ENCODE results near the gene ECPAS. TPM values are rescaled to one million over a fixed set of nuclear protein-coding genes. Genes with fewer than 3 reads are reported as not detected.

The ECPAS gene
- total RNA-seq, 3 donors from 2014 or later (not counting 1 experiment from before 2014, with no cell fraction given): 58.0 to 73.6 (median 70.7) TPM

DNA sequence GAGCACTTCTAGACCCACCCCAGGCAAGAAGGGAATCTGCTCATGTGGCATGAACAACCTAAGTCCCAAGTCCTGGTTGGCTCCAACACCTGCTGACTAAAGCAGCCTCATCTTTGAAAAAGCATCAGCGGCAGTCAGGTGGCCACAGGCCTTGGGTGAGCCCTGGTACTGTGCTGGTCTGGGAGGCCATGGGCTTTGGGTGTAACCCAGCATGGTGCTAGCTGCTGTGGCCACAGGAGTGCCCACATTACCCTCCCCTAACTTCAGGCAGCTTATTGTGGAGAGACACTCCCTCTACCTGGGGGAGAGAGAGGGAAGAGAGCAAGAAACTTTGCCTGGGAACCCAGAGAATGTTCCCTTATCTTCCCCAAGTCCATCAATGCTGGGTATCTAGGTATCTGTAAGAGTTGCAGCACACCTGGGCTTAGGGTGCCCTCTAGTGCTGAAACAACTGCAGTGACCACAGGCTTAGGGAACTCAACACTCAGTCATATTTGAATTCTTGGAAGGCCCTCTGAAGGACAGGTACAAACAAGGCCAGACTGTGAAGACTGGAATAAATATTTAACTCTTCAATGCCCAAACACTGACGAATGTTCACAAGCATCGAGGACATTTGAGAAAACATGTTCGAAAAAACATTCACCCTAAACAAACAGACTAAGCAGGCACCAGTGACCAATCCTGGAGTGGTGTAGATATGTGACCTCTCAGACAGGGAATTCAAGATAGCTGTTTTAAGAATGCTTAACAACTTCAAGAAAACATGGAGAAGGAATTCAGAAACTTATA, 84.2 kb downstream of the ECPAS start:
- 100% methylated on average over 4 of the region's 4 CpGs for WGBS (ENCODE audit: insufficient coverage)
- Mint-ChIP-seq H3K4me3 (no peak overlapping the region), H3K9me3 (peaks cover 6 to 11% of the 10 kb centered on the region in 2 donors), H3K4me1 (peaks cover 0 to 9% of the 10 kb centered on the region in 2 donors), H3K36me3 (peaks cover 42% of the 10 kb centered on the region), H3K27me3 (ENCODE audit: low read depth in 2 of 2) (no peaks in the 10 kb centered on the region), H3K27ac (no peak overlapping the region)
- intact Hi-C loops (cut with micrococcal nuclease): no loop called here
- Histone ChIP-seq H3K36me3 (ENCODE audit: control insufficient read depth, insufficient read depth, low read length) (peaks cover 42% of the 10 kb centered on the region), H3K4me1 (ENCODE audit: control insufficient read depth, insufficient read depth, low read length) (no peaks in the 10 kb centered on the region), H3K9me3 (ENCODE audit: control insufficient read depth, insufficient read depth, low read length) (peaks cover 9% of the 10 kb centered on the region), H3K4me3 (ENCODE audit: low read length) (no peak overlapping the region), H3K27ac (ENCODE audit: low read length) (no peak overlapping the region), H3K27me3 (ENCODE audit: control insufficient read depth, insufficient read depth, low read length) (no peaks in the 10 kb centered on the region)
- TF ChIP-seq, protein P1, sequence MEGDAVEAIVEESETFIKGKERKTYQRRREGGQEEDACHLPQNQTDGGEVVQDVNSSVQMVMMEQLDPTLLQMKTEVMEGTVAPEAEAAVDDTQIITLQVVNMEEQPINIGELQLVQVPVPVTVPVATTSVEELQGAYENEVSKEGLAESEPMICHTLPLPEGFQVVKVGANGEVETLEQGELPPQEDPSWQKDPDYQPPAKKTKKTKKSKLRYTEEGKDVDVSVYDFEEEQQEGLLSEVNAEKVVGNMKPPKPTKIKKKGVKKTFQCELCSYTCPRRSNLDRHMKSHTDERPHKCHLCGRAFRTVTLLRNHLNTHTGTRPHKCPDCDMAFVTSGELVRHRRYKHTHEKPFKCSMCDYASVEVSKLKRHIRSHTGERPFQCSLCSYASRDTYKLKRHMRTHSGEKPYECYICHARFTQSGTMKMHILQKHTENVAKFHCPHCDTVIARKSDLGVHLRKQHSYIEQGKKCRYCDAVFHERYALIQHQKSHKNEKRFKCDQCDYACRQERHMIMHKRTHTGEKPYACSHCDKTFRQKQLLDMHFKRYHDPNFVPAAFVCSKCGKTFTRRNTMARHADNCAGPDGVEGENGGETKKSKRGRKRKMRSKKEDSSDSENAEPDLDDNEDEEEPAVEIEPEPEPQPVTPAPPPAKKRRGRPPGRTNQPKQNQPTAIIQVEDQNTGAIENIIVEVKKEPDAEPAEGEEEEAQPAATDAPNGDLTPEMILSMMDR (IDR thresholded peaks at IDR 0.05): no peak
- DNase-seq (peak in 1 of 2 donors; percentile 8), ATAC-seq (no peak)

DNA sequence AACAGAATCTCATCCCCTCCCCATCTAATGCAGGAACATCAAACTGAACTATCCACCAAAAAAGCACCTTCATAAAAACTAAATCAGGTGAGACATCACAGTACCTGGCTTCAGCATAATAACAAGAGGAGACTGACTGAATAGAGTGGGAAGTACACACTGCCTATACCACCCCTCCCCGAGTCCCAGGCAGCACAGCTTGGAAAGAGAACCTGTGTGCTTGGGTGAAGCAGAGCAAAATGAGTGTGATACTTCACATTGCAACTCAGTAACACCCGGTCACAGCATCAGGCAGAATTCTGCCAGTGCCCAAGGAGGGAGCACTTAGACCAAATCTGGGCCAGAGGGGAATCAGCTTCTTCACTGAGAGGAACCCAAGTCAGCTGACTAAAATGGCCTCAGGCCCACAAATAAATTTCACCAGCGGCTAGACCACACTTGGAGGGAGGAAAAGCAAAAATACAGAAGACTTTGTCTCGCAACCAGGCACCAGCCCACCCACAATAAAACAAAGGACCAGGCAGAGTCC, 84.9 kb downstream of the ECPAS start:
- Mint-ChIP-seq H3K27me3 (ENCODE audit: low read depth in 2 of 2) (no peaks in the 10 kb centered on the region), H3K4me3 (no peak overlapping the region), H3K36me3 (peaks cover 42% of the 10 kb centered on the region), H3K4me1 (peaks cover 6 to 16% of the 10 kb centered on the region in 2 donors), H3K27ac (no peak overlapping the region), H3K9me3 (peaks cover 6 to 11% of the 10 kb centered on the region in 2 donors)
- TF ChIP-seq, protein P1 (IDR thresholded peaks at IDR 0.05): no peak
- peaks cover 43% of the 10 kb centered on the region for H3K36me3 ChIP-seq (ENCODE audit: control insufficient read depth, insufficient read depth, low read length)
- peaks cover 9% of the 10 kb centered on the region for H3K9me3 ChIP-seq (ENCODE audit: control insufficient read depth, insufficient read depth, low read length)
- no peak overlapping the region for H3K27ac ChIP-seq (ENCODE audit: low read length)
- H3K27me3 ChIP-seq (ENCODE audit: control insufficient read depth, insufficient read depth, low read length): no peaks in the 10 kb centered on the region
- no peak for ATAC-seq
- intact Hi-C loops (cut with micrococcal nuclease): no loop called here
- 93% methylated on average over 4 of the region's 4 CpGs for whole genome bisulfite sequencing (ENCODE audit: insufficient coverage)
- H3K4me1 ChIP-seq (ENCODE audit: control insufficient read depth, insufficient read depth, low read length): no peaks in the 10 kb centered on the region
- no peak overlapping the region for H3K4me3 ChIP-seq (ENCODE audit: low read length)
- DNase-seq: no peak

- H3K4me3 ChIP-seq (ENCODE audit: low read length): no peak overlapping the region
- no peak overlapping the region for H3K27ac Mint-ChIP-seq
- peaks cover 71% of the 10 kb centered on the region for H3K36me3 ChIP-seq (ENCODE audit: control insufficient read depth, insufficient read depth, low read length)
- no peaks in the 10 kb centered on the region for H3K27me3 ChIP-seq (ENCODE audit: control insufficient read depth, insufficient read depth, low read length)
- H3K4me1 Mint-ChIP-seq: peaks cover 11 to 16% of the 10 kb centered on the region in 2 donors
- no peaks in the 10 kb centered on the region for H3K9me3 ChIP-seq (ENCODE audit: control insufficient read depth, insufficient read depth, low read length)
- H3K4me1 ChIP-seq (ENCODE audit: control insufficient read depth, insufficient read depth, low read length): no peaks in the 10 kb centered on the region
- H3K4me3 Mint-ChIP-seq: no peak overlapping the region
- no CpG with 5 or more reads among the region's 1 CpG for WGBS (ENCODE audit: insufficient coverage)
- H3K9me3 Mint-ChIP-seq: no peaks in the 10 kb centered on the region
- no peaks in the 10 kb centered on the region for H3K27me3 Mint-ChIP-seq (ENCODE audit: low read depth in 2 of 2)
- intact Hi-C loops (cut with micrococcal nuclease): no loop called here
- DNase-seq (no peak), ATAC-seq (no peak)
- no peak overlapping the region for H3K27ac ChIP-seq (ENCODE audit: low read length)
- TF ChIP-seq, protein P1 (IDR thresholded peaks at IDR 0.05): no peak
- H3K36me3 Mint-ChIP-seq: peaks cover 26% of the 10 kb centered on the region
Observed at GRCh38 chr9:111393971-111394370, 90.2 kb downstream of the ECPAS start.

Measured in natural killer cell (primary cell).